GM23248 (cell line): ENCODE data around the gene ARHGAP24.

Source experiments
- EZH2 ChIP-seq: fragments of 200-600 bp; sonication (generic); IDR thresholded peaks from 2 replicates; pipeline ENCODE4 v1.6.1; 2018; ENCODE audit warnings: antibody characterized with exemption, mild to moderate bottlenecking; ENCODE audit not compliant: insufficient read depth, poor library complexity, severe bottlenecking
- EZH2phosphoT487 ChIP-seq: fragments of 200-600 bp; sonication (generic); IDR thresholded peaks from 2 replicates; pipeline ENCODE4 v1.6.1; 2018; ENCODE audit warnings: antibody characterized with exemption, moderate library complexity, mild to moderate bottlenecking, low read depth; ENCODE audit not compliant: insufficient read depth

DNA sequence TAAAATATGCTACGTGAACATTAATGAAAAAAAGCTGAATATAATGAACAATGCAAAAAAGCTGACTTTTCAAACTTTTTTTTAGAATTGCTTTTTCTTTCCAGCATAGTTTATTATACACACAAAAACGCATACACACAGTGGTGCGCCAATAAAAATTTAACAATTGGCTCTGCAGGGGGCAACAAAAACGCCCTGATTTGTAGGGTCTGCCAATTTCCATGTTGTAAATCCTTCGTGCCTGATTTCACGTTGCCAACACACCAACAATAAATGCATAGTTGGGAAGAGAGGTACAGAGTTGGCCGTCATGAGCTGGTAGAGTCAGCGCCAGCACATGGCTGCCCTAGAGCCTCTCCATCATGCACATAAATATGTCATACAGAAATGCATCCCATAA is 551.8 kb downstream of the ARHGAP24 start:
- TF ChIP-seq EZH2 (no peak), EZH2phosphoT487 (no peak)
